ENCODE measurements around the gene MYH13.

- TF ChIP-seq POLR2AphosphoS5 (IDR thresholded peaks at IDR 0.05; ENCODE audit: low read length) = no peak
- TF ChIP-seq USF2 (IDR thresholded peaks at IDR 0.05; ENCODE audit: borderline replicate concordance, low read depth, low read length) = no peak
- TF ChIP-seq CTCF (IDR thresholded peaks at IDR 0.05 in 2 of 3, conservative IDR thresholded peaks at IDR 0.05 in 1 of 3; ENCODE audit: control insufficient read depth in 2 of 3, extremely low read depth in 1 of 3, insufficient read depth in 1 of 3, low read depth in 3 of 3, low read length in 3 of 3) = no peak
- no peak for TF ChIP-seq KLF5 (IDR thresholded peaks at IDR 0.05; ENCODE audit: partially characterized antibody)
- TF ChIP-seq HCFC1 (IDR thresholded peaks at IDR 0.05; ENCODE audit: low read length) = no peak
- TF ChIP-seq TAF1 (IDR thresholded peaks at IDR 0.05; ENCODE audit: borderline replicate concordance, low read depth, low read length) = no peak
- no peak for TF ChIP-seq MYC (IDR thresholded peaks at IDR 0.05; ENCODE audit: insufficient read depth, insufficient read length, insufficient replicate concordance, low read length, severe bottlenecking)
- TF ChIP-seq SREBF1 (IDR thresholded peaks at IDR 0.05; ENCODE audit: low read length) = no peak
- no peak for TF ChIP-seq EP300 (IDR thresholded peaks at IDR 0.05; ENCODE audit: borderline replicate concordance in 1 of 2, control insufficient read depth in 1 of 2, low read depth in 2 of 2, low read length in 2 of 2)
- no peak for TF ChIP-seq ZNF24 (IDR thresholded peaks at IDR 0.05)
- no peak for TF ChIP-seq REST (IDR thresholded peaks at IDR 0.05; ENCODE audit: low read depth, low read length)
- TF ChIP-seq POLR2A (IDR thresholded peaks at IDR 0.05; ENCODE audit: low read depth, low read length) = no peak
Observed at GRCh38 chr17:10392880-10393279, 20.1 kb upstream of the MYH13 start.

Measured in GM12878 (cell line).